Fibroblast of the aortic adventitia (primary cell): ENCODE results near the gene KIF1B. TPM values are rescaled to one million over a fixed set of nuclear protein-coding genes. Genes with fewer than 3 reads are reported as not detected.

Experiments used
- DNase-seq: peaks from one replicate; pipeline ENCODE4 v3.0.0-alpha.2; 2010; ENCODE audit warnings: low read depth
- H3K4me3 ChIP-seq: 2 replicates; pipeline ENCODE4 v1.5.1; 2011; ENCODE audit warnings: low read depth, mild to moderate bottlenecking, control low read depth, low read length, moderate library complexity
- total RNA-seq: library from RNA; depleted of rRNA; stranded (reverse); fragments of >200 nt; gene quantifications from 2 replicates; pipeline ENCODE4 v1.2.3, GENCODE V29; 2012; ENCODE audit warnings: low replicate concordance
- TF ChIP-seq, protein P1 (sequence below): IDR thresholded peaks from 2 replicates; pipeline ENCODE4 v1.5.1; 2011; ENCODE audit warnings: mild to moderate bottlenecking, low read length, control low read depth, inconsistent platforms; ENCODE audit not compliant: insufficient read depth

Gene KIF1B
- total RNA-seq, 1 donor = 34.8 TPM

DNA sequence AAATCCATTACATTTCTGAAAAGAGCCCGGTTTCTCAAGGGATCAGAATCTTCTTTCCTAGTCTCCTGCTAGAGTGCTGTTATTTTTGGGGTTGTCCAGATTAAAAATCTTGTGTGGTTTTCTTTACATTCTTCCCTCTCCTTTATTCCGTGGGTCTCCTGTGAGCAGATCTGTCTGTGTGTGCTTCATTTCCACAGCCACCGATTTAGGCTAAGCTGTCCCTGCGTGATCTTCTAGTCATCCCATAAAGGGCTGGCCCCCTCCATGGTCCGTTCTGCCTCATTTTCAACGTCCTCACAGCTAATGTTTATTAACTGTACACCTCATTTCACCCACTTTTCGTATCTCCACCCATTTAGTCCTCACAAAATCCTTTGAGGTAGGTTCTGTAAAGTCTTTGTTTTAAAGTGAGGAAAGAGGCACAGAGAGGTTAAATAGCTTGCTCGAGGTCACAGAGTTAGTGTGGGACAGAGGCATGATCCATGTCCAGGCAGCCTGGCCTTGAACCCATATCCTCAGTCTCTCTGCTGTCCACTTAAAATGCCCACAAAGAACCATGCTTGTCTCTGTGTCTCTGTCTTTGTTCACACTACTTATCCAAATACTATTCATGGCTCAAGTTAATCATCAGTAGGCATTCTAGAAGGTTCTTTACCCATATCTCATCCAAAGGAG lies 38.2 kb upstream of the KIF1B start:
- H3K4me3 ChIP-seq = no peak overlapping the region
- no peak for DNase-seq
- TF ChIP-seq, protein P1, sequence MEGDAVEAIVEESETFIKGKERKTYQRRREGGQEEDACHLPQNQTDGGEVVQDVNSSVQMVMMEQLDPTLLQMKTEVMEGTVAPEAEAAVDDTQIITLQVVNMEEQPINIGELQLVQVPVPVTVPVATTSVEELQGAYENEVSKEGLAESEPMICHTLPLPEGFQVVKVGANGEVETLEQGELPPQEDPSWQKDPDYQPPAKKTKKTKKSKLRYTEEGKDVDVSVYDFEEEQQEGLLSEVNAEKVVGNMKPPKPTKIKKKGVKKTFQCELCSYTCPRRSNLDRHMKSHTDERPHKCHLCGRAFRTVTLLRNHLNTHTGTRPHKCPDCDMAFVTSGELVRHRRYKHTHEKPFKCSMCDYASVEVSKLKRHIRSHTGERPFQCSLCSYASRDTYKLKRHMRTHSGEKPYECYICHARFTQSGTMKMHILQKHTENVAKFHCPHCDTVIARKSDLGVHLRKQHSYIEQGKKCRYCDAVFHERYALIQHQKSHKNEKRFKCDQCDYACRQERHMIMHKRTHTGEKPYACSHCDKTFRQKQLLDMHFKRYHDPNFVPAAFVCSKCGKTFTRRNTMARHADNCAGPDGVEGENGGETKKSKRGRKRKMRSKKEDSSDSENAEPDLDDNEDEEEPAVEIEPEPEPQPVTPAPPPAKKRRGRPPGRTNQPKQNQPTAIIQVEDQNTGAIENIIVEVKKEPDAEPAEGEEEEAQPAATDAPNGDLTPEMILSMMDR = no peak

DNA sequence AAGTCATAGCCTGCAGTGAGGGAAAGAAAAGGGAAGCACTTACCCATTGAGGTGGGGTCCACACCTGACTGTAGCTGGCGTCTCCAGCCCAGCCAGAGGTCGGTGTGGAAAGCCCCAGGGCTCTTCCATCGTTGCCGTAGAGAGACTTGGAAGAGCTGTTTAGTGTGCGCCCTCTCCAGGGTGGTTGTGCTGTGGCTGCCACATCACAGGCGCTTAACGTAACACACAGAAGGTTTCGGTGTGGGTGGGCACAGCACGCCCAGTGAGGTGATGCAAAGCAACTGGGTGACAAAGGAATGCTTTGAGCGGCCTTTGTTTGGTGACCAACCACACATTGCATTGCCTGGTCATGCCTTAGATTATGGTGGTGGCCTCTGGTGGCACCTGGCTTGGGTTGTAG lies 36.8 kb upstream of the KIF1B start:
- TF ChIP-seq, protein P1 = no peak
- no peak overlapping the region for H3K4me3 ChIP-seq
- DNase-seq = no peak

DNA sequence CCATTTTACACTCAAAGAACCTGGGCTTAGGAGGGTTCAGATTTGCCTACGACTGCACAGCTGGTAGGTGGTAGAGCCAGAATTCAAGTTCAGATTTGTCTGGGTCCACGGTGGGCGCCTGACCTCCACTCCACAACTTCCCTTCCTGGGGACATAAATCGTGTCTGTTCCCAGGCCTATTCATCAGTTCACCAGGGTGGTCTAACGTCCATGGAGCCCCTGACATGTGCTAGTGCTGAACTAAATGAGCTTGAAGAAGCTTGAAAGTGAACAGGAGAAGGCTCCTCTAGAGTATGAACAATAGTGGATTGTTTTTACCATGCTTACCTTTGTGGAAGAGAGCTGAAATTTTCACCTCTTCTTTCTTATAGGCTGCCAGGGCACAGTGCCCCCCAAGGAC lies 32.5 kb upstream of the KIF1B start:
- DNase-seq = no peak

DNA sequence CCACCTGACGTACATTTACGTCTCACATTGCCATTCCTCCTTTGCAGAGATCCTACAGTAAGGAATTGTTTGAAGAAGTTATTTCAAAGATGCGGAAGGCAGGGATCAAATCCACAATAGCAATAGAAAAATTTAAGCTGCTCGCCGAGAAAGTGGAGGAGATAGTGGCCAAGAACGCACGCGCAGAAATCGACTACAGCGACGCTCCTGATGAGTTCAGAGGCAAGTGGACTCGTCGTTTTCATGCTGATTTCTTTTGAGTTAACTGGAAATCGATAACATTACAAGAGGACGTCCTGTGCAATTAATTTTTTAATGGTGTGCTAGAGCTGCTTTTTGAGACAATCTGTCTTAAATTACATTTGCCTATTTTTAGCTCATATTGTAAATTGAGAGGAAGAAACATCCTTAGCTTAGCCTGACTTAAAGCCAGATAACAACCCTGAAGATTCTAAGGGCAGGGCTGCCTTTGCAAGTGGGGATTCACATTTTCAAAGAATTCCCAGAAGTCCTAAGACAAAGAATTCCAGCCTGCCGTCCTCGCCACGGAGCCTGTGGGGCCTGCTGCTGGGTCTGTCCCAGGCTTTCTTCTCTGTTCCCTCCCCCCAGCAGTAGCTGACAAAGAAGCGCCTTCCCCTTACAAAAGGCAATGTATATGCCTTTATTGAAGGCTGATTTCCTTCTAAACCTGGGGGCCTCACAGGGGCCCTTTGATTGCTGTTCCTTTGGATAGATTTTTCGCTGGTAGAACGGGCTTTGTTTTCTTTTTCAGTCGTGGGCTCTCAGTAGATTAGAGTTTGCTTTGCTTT lies 31.6 kb upstream of the KIF1B start:
- DNase-seq = no peak
- H3K4me3 ChIP-seq = no peak overlapping the region
- TF ChIP-seq, protein P1 = no peak

More for the DNA sequence above, 32.5 kb upstream of the KIF1B start:
- no peak overlapping the region for H3K4me3 ChIP-seq
- TF ChIP-seq, protein P1 = no peak

DNA sequence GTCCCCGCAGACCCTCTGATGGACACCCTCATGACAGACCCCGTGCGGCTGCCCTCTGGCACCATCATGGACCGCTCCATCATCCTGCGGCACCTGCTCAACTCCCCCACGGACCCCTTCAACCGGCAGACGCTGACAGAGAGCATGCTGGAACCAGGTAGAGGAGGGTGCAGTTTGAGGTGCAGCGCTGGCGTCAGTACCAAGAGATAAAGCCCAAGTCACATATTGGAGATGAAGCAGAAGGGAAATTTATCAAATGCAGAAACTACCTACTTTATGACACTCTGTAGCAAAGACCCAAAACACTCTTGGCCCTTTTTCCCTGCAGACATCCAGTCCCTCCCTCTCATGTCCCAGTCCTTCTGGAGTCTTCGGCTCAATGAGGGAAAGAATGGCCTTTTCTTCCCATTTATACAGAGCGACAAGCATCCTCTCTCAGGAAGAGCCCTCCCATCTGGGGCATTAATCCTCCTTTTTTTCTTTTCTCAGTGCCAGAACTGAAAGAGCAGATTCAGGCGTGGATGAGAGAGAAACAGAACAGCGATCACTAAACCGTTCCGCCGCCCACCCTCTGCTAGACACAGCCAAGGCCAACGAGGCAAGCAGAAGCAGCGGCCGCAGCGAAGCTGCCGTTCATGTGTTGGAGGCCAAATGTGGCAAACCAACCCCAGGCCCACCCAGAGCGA lies 30.8 kb upstream of the KIF1B start:
- no peak for DNase-seq
- TF ChIP-seq, protein P1 = no peak
- H3K4me3 ChIP-seq = no peak overlapping the region

DNA sequence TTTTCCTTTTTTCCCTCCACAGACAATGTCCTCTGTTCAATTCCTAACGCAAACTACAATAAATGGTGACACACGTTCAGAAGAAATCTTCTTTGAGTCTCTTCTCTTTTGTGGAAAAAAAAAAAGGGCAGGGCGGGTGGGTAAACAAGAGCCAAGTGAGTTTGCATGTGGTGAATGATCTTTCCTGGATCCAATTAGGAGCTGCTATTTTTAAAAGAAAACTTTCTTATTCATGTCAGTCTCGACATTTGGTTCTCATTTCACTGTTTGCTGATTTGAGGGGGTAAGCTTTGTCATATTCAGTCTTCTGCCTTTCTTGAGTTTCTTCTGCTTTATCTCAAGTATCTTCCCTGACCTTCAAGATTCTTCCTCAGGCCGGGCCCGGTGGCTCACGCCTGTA lies 29.2 kb upstream of the KIF1B start:
- no peak for DNase-seq
- TF ChIP-seq, protein P1 = no peak
- no peak overlapping the region for H3K4me3 ChIP-seq
